Measurements from ENCODE around the gene PPP2R3B.

DNA sequence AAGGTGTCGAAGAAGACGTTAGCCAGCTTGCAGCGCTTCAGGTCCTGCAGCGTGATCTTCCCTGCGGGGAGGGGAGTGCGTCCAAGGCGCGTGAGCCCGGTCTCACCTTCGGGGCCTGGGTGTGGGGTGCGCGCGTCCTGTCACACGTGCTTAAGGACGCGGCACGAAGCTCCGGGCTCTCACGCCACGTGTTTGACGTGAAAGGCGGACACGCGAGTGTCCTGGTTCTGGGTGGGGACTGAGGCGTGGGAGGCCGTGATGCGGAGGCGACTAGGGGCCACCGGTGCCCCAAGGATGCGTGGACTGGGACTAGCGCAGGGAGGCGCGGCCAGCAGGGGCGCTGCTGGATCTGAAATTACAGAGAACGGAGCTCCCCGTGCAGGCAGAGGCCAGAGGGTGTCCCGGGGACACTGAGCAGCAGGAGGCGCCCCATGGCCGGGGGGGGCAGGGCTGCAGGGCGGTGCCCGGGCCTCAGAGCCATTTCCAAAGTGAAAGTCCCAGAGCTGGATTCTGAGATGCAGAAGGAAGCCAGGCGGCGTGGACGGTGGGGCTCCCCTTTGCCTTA lies 47.8 kb downstream of the PPP2R3B start:
- no peak for TF ChIP-seq POLR2A (IDR thresholded peaks at IDR 0.05)
- TF ChIP-seq, protein P1, sequence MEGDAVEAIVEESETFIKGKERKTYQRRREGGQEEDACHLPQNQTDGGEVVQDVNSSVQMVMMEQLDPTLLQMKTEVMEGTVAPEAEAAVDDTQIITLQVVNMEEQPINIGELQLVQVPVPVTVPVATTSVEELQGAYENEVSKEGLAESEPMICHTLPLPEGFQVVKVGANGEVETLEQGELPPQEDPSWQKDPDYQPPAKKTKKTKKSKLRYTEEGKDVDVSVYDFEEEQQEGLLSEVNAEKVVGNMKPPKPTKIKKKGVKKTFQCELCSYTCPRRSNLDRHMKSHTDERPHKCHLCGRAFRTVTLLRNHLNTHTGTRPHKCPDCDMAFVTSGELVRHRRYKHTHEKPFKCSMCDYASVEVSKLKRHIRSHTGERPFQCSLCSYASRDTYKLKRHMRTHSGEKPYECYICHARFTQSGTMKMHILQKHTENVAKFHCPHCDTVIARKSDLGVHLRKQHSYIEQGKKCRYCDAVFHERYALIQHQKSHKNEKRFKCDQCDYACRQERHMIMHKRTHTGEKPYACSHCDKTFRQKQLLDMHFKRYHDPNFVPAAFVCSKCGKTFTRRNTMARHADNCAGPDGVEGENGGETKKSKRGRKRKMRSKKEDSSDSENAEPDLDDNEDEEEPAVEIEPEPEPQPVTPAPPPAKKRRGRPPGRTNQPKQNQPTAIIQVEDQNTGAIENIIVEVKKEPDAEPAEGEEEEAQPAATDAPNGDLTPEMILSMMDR (IDR thresholded peaks at IDR 0.05): no peak
